LoVo (cell line): ENCODE measurements around the gene FITM1.

Experiments used
- DNase-seq: peaks from one replicate; pipeline ENCODE4 v3.0.0-alpha.2; 2016; ENCODE audit warnings: low spot score

FITM1 gene

GRCh38 chr14:24119691-24120090, 10.8 kb upstream of the FITM1 start:
- DNase-seq = no peak

- DNase-seq = no peak
Observed at GRCh38 chr14:24121210-24121609, 9.2 kb upstream of the FITM1 start.

- no peak for DNase-seq
Observed at GRCh38 chr14:24122416-24122815, 8.0 kb upstream of the FITM1 start.

GRCh38 chr14:24122898-24123297, 7.6 kb upstream of the FITM1 start:
- no peak for DNase-seq

GRCh38 chr14:24123424-24124417, 6.7 kb upstream of the FITM1 start:
- DNase-seq = no peak

- no peak for DNase-seq
Observed at GRCh38 chr14:24126939-24127338, 3.5 kb upstream of the FITM1 start.

- no peak for DNase-seq
Observed at GRCh38 chr14:24127673-24128072, 2.8 kb upstream of the FITM1 start.

- DNase-seq = no peak
Observed at GRCh38 chr14:24129410-24129998, 955 bp upstream of the FITM1 start.

- DNase-seq = no peak
Observed at GRCh38 chr14:24130717-24131548, 474 bp downstream of the FITM1 start.

- DNase-seq = no peak
Observed at GRCh38 chr14:24131549-24131966, 1.1 kb downstream of the FITM1 start.

- DNase-seq = no peak
Observed at GRCh38 chr14:24132061-24132685, 1.7 kb downstream of the FITM1 start.

- DNase-seq = no peak
Observed at GRCh38 chr14:24132976-24133375, 2.5 kb downstream of the FITM1 start.

GRCh38 chr14:24133735-24134134, 3.3 kb downstream of the FITM1 start:
- DNase-seq = no peak

- no peak for DNase-seq
Observed at GRCh38 chr14:24135584-24135833, 5.0 kb downstream of the FITM1 start.

GRCh38 chr14:24135834-24136683, 5.6 kb downstream of the FITM1 start, which contains the start of gene PSME1:
TSS of gene PSME1 (plus strand) at chr14:24136194. CDS start at chr14:24136263, 69 bp downstream.
- DNase-seq = peak; percentile 93

- DNase-seq = no peak
Observed at GRCh38 chr14:24136684-24137528, 6.4 kb downstream of the FITM1 start.

- no peak for DNase-seq
Observed at GRCh38 chr14:24137529-24138395, 7.3 kb downstream of the FITM1 start.

- DNase-seq = no peak
Observed at GRCh38 chr14:24138396-24139271, 8.2 kb downstream of the FITM1 start.
